ENCODE measurements around the gene LRRC17. TPM values are rescaled to one million over a fixed set of nuclear protein-coding genes. Genes with fewer than 3 reads are reported as not detected.
"Not testable (repeated sequence)": the region's sequence is repeated elsewhere in the genome, so short reads cannot be mapped to it uniquely, and the experiment has no call there.

Gene LRRC17
- total RNA-seq, 4 donors from 2014 or later, result 1.1 to 4.5 (median 3.1) TPM

GRCh38 chr7:102897856-102898531 is 14.8 kb upstream of the LRRC17 start:
- H3K9me3 ChIP-seq, result no peaks in the 10 kb centered on the region
- WGBS, result 85% methylated on average over 5 of the region's 5 CpGs
- H3K27ac ChIP-seq, result no peak overlapping the region
- no peaks in the 10 kb centered on the region for H3K27me3 ChIP-seq
- peaks cover 17% of the 10 kb centered on the region for H3K4me1 ChIP-seq
- H3K36me3 ChIP-seq, result no peaks in the 10 kb centered on the region
- no peak for TF ChIP-seq POLR2A (IDR thresholded peaks at IDR 0.05)
- no peak for TF ChIP-seq POLR2AphosphoS5 (IDR thresholded peaks at IDR 0.05)
- TF ChIP-seq EP300 (IDR thresholded peaks at IDR 0.05), result no peak
- no peak for TF ChIP-seq CTCF (IDR thresholded peaks at IDR 0.05)
- no peak for DNase-seq (ENCODE audit: low spot score in 2 of 2)
- no peak overlapping the region for H3K4me3 ChIP-seq

GRCh38 chr7:102898532-102898859 is 14.3 kb upstream of the LRRC17 start:
- peaks cover 16% of the 10 kb centered on the region for H3K4me1 ChIP-seq
- H3K36me3 ChIP-seq, result no peaks in the 10 kb centered on the region
- no peaks in the 10 kb centered on the region for H3K27me3 ChIP-seq
- no peak overlapping the region for H3K4me3 ChIP-seq
- H3K27ac ChIP-seq, result no peak overlapping the region
- no peaks in the 10 kb centered on the region for H3K9me3 ChIP-seq
- TF ChIP-seq POLR2AphosphoS5 (IDR thresholded peaks at IDR 0.05) (no peak), POLR2A (IDR thresholded peaks at IDR 0.05) (no peak), EP300 (IDR thresholded peaks at IDR 0.05) (no peak), CTCF (IDR thresholded peaks at IDR 0.05) (no peak)
- no peak for DNase-seq (ENCODE audit: low spot score in 2 of 2)
- 80% methylated on average over 5 of the region's 5 CpGs for WGBS

- H3K36me3 ChIP-seq, H3K27me3 ChIP-seq: not testable (repeated sequence)
- WGBS, result 68% methylated on average over 2 of the region's 2 CpGs
Measured at GRCh38 chr7:102902052-102902451, 10.7 kb upstream of the LRRC17 start.

GRCh38 chr7:102903576-102903975 is 9.2 kb upstream of the LRRC17 start:
- DNase-seq (ENCODE audit: low spot score in 2 of 2); H3K27ac ChIP-seq; H3K4me3 ChIP-seq; H3K36me3 ChIP-seq; H3K4me1 ChIP-seq; H3K27me3 ChIP-seq; H3K9me3 ChIP-seq: not testable (repeated sequence)
- WGBS, result 100% methylated on average over 1 of the region's 1 CpG

More at GRCh38 chr7:102902052-102902451, 10.7 kb upstream of the LRRC17 start:
- not testable (repeated sequence) for H3K4me1 ChIP-seq; DNase-seq (ENCODE audit: low spot score in 2 of 2); H3K9me3 ChIP-seq; H3K4me3 ChIP-seq; H3K27ac ChIP-seq

GRCh38 chr7:102908676-102909075 is 4.1 kb upstream of the LRRC17 start:
- no peak for DNase-seq (ENCODE audit: low spot score in 2 of 2)
- no peaks in the 10 kb centered on the region for H3K27me3 ChIP-seq
- H3K9me3 ChIP-seq, result no peaks in the 10 kb centered on the region
- TF ChIP-seq POLR2AphosphoS5 (IDR thresholded peaks at IDR 0.05), result no peak
- no peak for TF ChIP-seq POLR2A (IDR thresholded peaks at IDR 0.05)
- TF ChIP-seq CTCF (IDR thresholded peaks at IDR 0.05), result no peak
- TF ChIP-seq EP300 (IDR thresholded peaks at IDR 0.05), result no peak
- H3K27ac ChIP-seq, result no peak overlapping the region
- H3K4me3 ChIP-seq, result no peak overlapping the region
- no peaks in the 10 kb centered on the region for H3K4me1 ChIP-seq
- no peaks in the 10 kb centered on the region for H3K36me3 ChIP-seq

GRCh38 chr7:102913826-102914225 is 1.0 kb downstream of the LRRC17 start:
- H3K4me3 ChIP-seq, result peak overlapping the region; percentile 29
- no peak for DNase-seq (ENCODE audit: low spot score in 2 of 2)
- WGBS, result 72% methylated on average over 9 of the region's 9 CpGs
- H3K27ac ChIP-seq, result peak overlapping the region; percentile 35
- H3K36me3 ChIP-seq, result no peaks in the 10 kb centered on the region
- H3K9me3 ChIP-seq, result no peaks in the 10 kb centered on the region
- no peaks in the 10 kb centered on the region for H3K27me3 ChIP-seq
- H3K4me1 ChIP-seq, result peaks cover 13% of the 10 kb centered on the region
- no peak for TF ChIP-seq POLR2AphosphoS5 (IDR thresholded peaks at IDR 0.05)
- TF ChIP-seq POLR2A (IDR thresholded peaks at IDR 0.05), result no peak
- no peak for TF ChIP-seq CTCF (IDR thresholded peaks at IDR 0.05)
- TF ChIP-seq EP300 (IDR thresholded peaks at IDR 0.05), result no peak

All from suprapubic skin (tissue), 4 donors.